Measurements from ENCODE around the gene H19.

H19 gene

DNA sequence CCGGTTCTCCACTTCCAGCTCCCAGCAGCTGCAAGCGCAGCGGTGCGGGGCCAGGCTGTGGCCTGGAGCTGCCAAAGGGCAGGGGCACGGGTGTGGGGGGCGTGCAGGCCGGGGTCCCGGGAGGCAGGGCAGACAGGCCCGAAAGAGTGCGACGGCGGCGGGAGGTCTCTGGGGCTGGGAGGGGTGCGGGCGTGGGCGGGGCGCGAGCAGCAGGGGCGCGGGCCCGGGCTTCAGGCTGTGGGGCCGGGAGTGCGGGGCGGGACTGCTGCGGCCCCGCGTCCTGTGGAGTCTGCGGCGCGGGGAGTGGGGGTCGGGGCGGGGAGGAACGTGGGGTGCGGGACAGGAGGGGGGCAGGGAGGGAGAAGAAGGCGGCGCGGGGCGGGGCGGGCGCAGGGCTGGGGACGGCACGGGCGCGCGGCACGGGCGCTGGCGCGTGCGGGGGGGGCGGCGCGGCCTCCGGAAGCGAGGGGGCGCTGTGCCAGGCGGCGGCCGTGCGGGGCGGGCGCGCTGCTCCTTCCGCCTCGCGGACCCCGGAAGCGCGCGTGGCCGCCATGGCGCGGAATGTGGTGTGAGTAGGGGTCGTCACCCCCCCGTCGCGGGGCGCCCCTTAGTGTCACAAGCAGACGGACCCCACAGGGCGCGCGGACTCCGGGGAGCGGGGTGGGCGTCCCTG lies 50.7 kb downstream of the H19 start, which contains the start of gene MRPL23:
Gene MRPL23, plus strand, starts transcription at position 521 of the 673 bp plus-strand sequence. Its CDS starts 31 bp downstream, at position 552.
- no peak for DNase-seq

Data from activated CD4-positive, CD25-positive, alpha-beta regulatory T cell (primary cell).